Dedifferentiated amniotic fluid mesenchymal stem cell (primary cell): ENCODE measurements around the gene GMEB2.

Source experiments
- DNase-seq: peaks from one replicate; pipeline ENCODE4 v3.0.0-alpha.2; 2016; ENCODE audit errors: extremely low spot score

The GMEB2 gene

DNA sequence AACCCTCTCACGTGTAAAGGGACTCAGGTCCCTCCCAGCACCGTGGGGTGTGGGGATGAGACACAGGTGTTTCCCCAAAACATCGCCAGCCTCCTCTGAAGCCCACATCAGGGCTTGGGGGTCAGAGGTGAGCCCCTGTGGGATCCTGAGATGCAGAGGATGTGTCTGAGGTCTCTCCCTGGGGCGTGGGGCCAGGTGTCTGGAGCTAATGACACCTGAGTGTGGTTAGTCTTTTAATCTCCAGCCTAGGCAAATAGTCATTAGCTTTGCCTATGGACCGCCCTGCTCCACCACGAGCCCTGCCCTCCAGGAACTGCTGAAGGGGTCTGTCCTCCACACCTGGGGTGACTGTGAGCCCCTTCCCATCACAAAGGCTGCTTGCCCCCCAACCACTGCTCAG lies 81.1 kb downstream of the GMEB2 start:
- DNase-seq = no peak

DNA sequence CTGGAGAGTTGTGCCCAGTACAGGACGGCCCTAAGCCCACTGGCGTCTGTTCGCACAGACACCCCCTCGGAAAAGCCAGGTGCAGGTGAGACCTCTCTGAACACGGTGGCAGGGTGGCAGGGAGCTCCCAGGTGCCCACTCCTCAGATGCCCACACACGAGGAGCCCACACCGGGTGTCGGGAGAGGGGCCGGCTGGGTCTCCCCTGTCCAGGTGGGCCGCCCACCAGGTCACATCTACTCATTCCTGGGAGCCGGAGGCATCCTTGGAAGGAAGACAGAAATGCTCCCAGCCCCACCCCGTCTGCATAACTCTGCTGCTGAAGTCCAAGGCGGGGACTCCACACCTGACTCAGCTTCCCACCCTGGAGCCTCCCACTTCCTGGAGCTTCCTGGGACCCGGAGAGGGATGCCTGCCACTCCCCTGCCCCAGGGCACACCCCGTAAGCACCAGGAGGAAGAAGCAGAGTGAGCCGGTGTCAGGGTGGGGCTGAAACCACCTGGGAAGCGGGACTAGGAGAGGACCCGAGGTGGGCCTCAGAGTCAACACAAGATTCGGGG lies 81.9 kb downstream of the GMEB2 start:
- no peak for DNase-seq

DNA sequence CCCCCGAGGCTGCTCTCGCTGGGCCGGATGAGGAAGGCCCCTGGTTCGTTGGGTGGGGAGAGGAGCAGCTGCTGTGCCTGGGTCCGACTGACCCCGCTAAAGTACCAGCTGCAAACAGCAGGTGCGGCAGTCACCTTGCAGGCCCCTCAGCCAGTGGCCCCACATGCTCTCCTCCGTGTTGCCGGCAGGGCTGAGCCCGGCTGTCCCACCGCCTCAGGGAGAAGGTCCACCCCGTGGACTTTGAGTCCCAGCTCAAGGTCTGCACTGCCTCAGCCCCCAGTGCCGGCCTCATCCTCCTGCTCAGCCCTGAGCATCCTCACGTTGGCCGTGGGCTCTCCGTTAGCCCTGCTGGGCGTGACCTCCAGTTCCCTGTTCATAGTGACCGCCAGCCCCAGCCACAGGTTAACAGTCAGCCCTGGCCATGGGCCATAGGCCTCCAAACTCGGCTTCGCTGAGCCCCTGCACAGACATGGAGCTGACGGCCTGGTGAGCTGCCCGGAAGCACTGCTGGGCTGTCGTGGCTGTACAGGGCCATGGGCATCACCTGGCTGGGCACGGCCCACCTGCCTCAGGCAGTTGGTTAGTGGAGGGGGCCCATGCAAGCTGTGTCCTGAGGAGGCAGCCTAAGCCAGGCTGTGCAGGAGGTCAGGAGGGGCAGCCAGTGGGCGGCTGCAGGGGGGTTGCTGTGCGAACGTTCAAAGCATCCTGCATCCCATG lies 82.5 kb downstream of the GMEB2 start:
- DNase-seq = no peak

DNA sequence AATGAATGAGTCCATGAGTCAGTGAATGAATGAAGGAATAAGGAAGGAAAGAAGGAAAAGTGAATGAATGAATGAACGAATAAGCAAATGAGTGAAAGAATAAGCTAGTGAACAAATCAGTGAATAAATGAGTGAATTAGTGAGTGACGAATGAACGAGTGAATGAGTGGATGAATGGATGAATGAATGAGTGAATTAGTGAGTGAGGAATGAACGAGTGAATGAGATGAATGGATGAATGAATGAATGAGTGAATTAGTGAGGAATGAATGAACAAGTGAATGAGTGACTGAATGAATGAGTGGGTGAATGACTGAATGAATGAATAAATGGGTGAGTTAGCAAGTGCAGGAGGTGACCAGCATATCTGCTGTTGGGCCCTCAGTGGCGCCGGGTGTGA lies 83.2 kb downstream of the GMEB2 start:
- DNase-seq = no peak

DNA sequence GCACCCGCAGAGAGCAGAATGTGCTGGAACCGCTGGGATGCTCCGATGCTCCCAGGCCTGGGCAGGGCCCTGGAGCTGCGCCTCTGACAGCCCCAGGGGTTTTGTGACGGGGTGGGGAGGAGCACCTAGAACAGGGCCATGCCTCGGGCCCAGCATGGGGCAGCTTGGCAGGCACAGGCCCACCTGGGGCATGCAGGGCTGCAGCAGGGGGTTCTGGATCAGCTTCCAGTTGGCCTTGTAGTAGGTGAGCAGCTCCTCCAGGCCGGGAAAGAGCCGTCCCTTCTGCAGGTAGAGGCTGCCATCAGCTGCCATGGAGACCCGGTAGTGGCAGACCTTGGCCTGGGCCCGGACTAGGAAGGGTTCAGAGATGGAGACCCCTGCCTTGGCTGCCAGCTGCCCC lies 83.8 kb downstream of the GMEB2 start:
- DNase-seq = no peak

DNA sequence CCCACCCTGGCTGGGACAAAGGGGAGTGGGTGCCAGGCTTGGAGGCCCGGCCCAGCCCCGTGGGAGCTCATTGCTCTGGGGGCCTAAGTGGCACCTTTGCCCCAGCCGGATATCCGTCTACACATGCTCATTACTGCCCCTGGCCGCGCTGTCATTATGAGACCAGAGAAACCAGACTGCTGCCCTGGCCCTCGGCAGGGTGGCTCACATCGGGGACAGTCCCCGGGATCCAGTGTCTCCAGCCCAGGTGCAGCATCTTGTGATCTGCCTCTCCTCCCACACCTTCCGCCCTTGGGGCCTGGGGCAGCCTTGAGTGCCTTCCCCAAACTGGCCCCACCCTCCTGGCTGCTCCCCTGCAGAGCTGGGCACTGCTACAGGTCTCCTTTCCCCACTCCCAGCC lies 84.2 kb downstream of the GMEB2 start:
- DNase-seq = no peak

DNA sequence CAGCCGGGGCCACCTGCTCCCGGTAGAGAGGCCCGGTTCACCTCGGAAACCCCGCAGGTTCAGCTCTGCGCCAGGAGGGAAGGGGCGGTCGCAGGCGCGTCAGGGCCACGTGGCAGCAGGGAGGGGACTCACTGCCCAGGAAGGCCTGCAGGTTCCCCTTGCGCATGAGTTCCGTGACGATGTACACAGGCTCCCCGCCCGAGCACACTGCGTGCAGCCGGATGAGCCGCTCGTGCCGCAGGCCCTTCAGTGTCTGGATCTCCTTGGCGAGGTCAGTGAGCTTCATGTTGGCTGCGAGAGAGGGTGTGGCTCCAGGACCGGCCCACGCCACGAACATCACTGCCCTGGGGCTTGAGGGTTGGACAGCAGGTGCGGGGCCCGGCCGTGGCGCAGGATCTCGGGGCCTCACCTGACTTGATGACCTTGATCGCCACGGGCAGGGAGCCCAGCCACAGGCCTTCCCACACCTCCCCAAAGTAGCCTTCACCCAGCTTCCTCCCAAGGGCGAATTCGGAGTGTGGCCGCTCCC lies 84.8 kb downstream of the GMEB2 start:
- no peak for DNase-seq

DNA sequence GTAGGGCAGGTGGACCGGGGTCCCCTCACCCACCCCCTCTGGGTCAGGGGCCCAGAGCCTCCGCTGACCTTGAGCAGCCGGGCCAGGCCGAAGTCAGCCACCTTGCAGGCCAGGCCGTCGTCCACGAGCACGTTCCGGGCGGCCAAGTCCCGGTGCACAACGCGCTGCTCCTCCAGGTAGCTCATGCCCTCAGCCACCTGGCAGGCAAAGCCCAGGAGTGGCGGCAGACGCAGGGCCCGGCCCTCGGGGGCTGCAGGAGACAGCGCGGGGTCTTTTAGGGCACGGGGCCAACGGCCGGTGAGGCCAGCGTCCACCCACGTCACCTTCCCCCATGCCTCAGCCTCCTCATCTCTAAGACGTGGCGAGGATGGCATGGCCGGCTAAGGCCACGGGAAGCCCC lies 85.5 kb downstream of the GMEB2 start:
- DNase-seq = no peak

DNA sequence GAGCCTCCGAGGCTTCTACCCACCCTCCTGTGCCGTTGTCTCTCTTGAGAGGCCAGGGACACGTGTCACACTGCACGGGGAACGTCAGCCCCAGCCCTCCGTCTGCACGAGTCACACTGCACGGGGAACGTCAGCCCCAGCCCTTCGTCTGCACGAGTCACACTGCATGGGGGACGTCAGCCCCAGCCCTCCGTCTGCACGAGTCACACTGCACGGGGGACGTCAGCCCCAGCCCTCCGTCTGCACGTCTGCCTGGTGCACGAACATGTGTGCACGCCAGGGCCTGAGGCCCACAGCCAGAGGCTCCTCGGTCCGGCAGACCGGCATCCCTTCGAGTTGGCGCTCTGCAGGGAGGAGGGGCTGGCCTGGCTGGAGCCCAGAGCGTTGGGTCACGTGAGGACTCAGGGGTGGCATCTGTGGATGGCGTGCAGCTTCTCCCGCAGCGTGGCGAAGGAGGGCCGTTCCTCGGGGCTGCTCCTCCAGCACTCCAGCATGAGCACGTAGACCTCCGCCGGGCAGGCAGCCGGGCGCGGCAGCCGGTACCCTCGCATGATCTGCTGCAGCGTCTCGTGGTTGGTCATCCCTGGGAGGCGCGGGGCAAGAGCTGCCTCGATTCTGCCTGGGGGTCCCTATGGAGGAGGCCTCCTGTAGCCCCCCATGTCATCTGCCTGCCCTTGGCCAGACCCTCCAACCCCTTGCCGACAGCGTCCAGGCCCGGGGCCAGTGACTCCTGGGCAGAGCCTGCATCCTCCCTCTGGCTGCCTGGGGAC lies 86.3 kb downstream of the GMEB2 start:
- DNase-seq = no peak

DNA sequence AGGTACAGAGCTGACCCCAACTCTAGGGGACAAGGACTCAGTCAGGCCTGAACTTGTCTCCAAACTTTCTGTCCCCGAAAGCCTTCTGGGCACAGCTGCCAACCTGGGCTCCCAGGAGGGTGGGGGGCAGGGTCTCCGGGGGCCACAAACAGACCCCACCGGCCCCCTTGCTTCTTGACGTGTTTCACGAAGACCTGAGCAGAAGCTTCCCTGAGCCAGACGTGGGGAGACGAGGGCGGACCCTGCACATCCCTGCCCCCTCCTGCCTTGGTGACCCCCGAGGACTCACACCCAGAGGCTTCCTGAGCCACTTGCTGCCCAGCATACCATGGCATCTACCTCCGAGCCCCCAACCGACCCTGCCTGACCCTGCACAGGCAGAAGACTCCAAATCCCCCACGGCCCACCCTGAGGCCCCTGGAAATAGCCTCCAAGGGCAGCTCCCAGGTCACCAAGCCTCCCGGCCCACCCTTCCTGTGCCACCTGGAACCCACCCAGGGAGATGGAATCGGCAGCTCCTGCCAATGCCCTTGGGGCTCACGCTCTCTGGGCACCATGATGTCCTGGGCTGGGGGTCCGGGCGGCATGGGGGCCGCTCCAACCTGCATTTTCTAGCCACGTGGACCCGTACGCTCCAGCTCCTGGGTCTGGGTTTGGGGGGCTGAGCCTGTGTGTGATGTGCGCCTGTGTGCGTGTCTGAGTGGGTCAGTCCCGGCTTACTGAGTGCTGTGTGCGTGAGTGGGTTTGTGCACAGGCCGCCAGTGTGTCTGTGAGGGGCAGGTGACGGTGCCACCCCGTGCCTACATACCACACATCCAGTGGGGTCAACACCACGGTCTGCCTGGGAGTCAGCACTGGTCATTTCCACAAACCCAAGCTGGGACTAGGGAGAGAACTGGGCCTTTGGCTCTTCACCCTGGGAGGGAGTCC lies 87.2 kb downstream of the GMEB2 start:
- no peak for DNase-seq

DNA sequence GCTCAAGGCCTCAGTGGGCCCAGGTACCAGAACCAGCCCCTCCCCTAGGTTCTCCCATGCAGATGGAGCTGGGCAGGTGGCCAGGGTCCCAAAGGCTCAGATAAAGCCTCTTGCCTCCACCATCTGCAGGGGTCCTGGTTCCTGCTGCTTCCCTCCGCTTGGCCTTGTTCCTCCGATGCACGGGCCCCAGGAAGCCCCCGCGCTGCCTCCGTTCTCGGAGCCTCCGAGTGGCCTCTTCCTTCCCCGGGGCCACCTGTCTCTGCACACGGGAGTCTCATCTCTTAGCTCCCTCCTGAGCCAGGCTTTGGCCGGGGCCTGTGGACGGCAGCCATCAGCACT lies 87.8 kb downstream of the GMEB2 start:
- no peak for DNase-seq

DNA sequence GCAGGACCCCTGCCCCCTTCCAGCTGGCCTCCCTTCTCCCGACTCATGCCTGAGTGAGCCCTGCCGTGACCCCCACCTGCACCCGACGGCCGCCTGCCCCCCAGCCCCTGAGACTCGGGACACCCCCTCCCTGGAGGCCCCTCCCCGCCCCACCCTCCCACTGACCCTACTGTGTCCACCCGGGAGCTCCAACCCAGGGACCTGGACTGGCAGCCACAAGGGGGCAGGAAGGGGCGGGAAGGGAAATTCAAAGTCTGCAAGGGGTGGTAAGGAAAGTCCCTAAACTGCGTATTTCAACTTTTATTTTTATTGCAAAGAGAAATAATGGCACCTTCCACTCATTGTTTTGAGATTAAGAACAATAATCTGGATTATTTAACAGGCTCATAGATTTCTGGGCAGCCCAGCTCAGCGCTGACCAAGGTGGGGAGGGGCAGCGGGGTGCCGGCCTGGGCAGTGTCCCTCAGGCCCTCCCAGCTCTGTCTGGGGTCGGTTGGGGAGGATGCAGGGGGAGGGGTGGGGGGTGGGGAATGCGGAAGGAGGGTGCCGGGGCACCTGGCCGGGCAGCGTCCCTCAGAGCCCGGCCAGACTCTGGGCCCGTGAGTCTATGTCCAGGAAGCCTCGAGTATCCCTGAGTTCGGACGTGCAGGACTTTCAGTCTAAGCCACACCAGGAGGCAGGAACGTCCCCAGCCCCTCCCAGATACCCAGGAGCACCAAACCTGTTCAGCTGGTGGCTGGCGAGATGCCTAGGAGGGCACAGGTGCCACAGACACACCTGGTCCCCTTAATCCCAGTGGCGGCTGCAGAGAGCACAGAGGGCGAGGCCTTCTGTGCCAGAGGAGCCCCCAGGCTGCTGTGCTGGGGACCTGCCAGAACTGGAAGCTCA lies 88.5 kb downstream of the GMEB2 start:
- DNase-seq = no peak
